ENCODE data around the gene COL25A1. TPM values are rescaled to one million over a fixed set of nuclear protein-coding genes. Genes with fewer than 3 reads are reported as not detected.
"Not testable (repeated sequence)": the region's sequence is repeated elsewhere in the genome, so short reads cannot be mapped to it uniquely, and the experiment has no call there.

COL25A1 gene
- polyA plus RNA-seq, 1 experiment: not detected

DNA sequence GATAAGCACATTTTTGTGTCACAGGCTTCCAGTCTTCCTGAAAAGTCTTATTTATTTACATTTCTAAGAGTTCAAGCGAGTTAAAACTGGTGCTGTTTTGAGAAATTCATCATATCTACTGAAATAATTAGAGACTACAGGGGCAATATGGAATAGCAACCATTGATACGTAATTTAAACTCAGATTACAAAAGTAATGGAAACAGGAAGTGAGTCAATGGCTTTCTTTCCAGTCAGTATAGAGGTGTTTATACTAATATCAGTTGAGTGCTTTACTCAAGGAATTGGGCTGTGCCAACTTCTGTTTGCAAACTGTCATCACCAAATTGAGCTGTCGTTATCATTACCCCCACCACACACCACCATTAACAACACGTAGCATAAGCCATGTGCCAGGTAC is 222.7 kb downstream of the COL25A1 start:
- CTCF ChIA-PET: no interaction called here
- Histone ChIP-seq H3K27me3 (ENCODE audit: control insufficient read depth, insufficient read depth, low read length) (no peaks in the 10 kb centered on the region), H3K36me3 (ENCODE audit: control insufficient read depth, insufficient read depth, low read length) (no peaks in the 10 kb centered on the region), H3K4me3 (ENCODE audit: low read depth, low read length) (no peak overlapping the region)
- POLR2A ChIA-PET: no interaction called here
- TF ChIP-seq, protein P1, sequence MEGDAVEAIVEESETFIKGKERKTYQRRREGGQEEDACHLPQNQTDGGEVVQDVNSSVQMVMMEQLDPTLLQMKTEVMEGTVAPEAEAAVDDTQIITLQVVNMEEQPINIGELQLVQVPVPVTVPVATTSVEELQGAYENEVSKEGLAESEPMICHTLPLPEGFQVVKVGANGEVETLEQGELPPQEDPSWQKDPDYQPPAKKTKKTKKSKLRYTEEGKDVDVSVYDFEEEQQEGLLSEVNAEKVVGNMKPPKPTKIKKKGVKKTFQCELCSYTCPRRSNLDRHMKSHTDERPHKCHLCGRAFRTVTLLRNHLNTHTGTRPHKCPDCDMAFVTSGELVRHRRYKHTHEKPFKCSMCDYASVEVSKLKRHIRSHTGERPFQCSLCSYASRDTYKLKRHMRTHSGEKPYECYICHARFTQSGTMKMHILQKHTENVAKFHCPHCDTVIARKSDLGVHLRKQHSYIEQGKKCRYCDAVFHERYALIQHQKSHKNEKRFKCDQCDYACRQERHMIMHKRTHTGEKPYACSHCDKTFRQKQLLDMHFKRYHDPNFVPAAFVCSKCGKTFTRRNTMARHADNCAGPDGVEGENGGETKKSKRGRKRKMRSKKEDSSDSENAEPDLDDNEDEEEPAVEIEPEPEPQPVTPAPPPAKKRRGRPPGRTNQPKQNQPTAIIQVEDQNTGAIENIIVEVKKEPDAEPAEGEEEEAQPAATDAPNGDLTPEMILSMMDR (IDR thresholded peaks at IDR 0.05; ENCODE audit: insufficient read depth, low read depth, low read length): no peak
- no peak for DNase-seq (ENCODE audit: low read depth)

DNA sequence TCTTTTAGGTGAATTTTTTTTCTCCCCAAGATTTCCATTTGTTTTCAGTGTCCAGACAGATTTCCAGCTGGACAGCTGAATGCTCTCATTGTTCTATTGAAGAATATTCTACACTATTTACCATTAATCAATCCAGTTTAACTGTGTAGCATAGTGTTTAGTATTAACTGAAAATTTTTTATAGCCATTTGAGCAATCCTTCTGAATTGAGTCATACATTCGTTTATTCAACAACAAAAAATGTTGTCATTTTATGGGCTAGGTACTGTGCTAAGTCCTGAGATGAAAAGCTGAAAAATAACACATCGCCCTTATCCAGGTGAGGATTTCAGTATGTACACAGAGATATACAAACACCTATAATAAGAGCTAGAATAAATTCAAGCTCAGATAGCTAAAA is 223.3 kb downstream of the COL25A1 start:
- ChIA-PET POLR2A (no interaction called here), CTCF (no interaction called here)
- no peak for DNase-seq (ENCODE audit: low read depth)
- H3K36me3 ChIP-seq (ENCODE audit: control insufficient read depth, insufficient read depth, low read length): no peaks in the 10 kb centered on the region
- TF ChIP-seq, protein P1 (IDR thresholded peaks at IDR 0.05; ENCODE audit: insufficient read depth, low read depth, low read length): no peak
- H3K27me3 ChIP-seq (ENCODE audit: control insufficient read depth, insufficient read depth, low read length): no peaks in the 10 kb centered on the region
- H3K4me3 ChIP-seq (ENCODE audit: low read depth, low read length): no peak overlapping the region

DNA sequence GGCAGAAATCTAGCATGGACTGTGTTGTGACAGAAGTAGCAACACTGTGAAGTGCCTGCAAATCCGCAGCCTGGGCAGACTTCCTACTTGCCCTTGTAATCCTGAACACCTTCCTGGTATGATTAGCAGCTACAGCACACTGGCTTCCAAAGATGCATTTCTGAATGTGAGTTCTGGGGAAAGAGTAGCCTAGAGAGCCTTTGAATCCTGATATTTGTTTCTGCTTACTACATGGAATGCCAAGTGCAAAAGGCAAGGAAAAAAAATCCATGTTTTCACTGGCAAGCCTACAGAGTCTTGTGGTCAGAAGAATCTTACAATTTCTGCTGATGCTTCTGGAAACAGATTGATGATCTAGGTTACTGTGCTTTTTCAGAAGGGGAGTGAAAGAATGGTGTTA is 223.7 kb downstream of the COL25A1 start:
- CTCF ChIA-PET: no interaction called here
- peak; percentile 45 for DNase-seq (ENCODE audit: low read depth)
- TF ChIP-seq, protein P1 (IDR thresholded peaks at IDR 0.05; ENCODE audit: insufficient read depth, low read depth, low read length): no peak
- H3K27me3 ChIP-seq (ENCODE audit: control insufficient read depth, insufficient read depth, low read length): no peaks in the 10 kb centered on the region
- no peak overlapping the region for H3K4me3 ChIP-seq (ENCODE audit: low read depth, low read length)
- POLR2A ChIA-PET: no interaction called here
- no peaks in the 10 kb centered on the region for H3K36me3 ChIP-seq (ENCODE audit: control insufficient read depth, insufficient read depth, low read length)

- DNase-seq (ENCODE audit: low read depth): no peak
- POLR2A ChIA-PET: no interaction called here
- CTCF ChIA-PET: no interaction called here
- Histone ChIP-seq H3K36me3 (ENCODE audit: control insufficient read depth, insufficient read depth, low read length) (no peaks in the 10 kb centered on the region), H3K4me3 (ENCODE audit: low read depth, low read length) (no peak overlapping the region), H3K27me3 (ENCODE audit: control insufficient read depth, insufficient read depth, low read length) (no peaks in the 10 kb centered on the region)
- TF ChIP-seq, protein P1 (IDR thresholded peaks at IDR 0.05; ENCODE audit: insufficient read depth, low read depth, low read length): no peak
These were observed 225.0 kb downstream of the COL25A1 start for GRCh38 chr4:109077505-109077904.

- H3K36me3 ChIP-seq (ENCODE audit: control insufficient read depth, insufficient read depth, low read length); CTCF ChIA-PET; DNase-seq (ENCODE audit: low read depth); POLR2A ChIA-PET; H3K4me3 ChIP-seq (ENCODE audit: low read depth, low read length); H3K27me3 ChIP-seq (ENCODE audit: control insufficient read depth, insufficient read depth, low read length): not testable (repeated sequence)
These were observed 225.7 kb downstream of the COL25A1 start for GRCh38 chr4:109076709-109077108.

DNA sequence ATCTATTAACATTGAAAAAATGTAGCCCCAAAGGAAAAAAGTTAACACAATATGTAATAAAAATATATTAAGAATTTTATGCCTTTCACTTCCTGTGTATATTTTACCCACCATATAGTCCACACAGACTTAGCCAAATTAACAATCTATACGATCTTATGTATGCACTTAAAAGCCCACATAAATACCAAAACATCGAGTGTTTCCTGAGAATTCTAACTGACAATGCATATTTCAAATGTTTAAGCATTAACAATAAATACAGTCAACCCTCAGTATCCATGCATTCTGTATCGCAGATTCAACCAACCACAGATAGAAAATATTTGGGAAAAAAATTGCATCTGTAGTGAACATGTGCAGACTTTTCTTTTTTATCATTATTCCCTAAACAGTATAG is 226.8 kb downstream of the COL25A1 start:
- Histone ChIP-seq H3K36me3 (ENCODE audit: control insufficient read depth, insufficient read depth, low read length) (no peaks in the 10 kb centered on the region), H3K4me3 (ENCODE audit: low read depth, low read length) (no peak overlapping the region), H3K27me3 (ENCODE audit: control insufficient read depth, insufficient read depth, low read length) (no peaks in the 10 kb centered on the region)
- TF ChIP-seq, protein P1 (IDR thresholded peaks at IDR 0.05; ENCODE audit: insufficient read depth, low read depth, low read length): no peak
- no peak for DNase-seq (ENCODE audit: low read depth)
- POLR2A ChIA-PET: no interaction called here
- CTCF ChIA-PET: interaction anchor here (0.9 kb wide), 1 partner anchor 206 kb away, joined by 3 read pairs; no protein-coding TSS in a partner anchor

Data from BJ (cell line).